Measurements from ENCODE around the gene BFSP1.

Gene BFSP1

DNA sequence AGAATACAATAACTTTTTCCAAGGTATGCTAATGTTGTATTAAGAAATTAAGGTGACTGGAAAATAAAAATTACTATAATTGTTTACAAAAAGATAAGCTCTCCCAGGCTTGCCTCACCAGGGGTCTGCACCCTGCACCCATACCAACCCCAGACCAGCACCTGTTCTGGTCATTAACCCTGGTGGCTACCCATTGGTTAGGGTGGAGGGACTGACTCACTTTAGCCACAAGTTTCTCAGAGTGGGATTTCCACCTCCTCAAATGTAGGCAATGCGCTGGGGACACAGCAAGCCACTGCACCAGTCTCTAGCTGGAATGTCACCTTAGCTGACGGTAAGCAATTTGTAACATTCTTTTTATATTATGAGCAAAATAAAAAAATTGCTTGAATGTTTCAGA is 83.1 kb downstream of the BFSP1 start:
- H3K4me2 ChIP-seq (ENCODE audit: low read length) = no peak overlapping the region
- H2AK5ac ChIP-seq (ENCODE audit: low read length) = no peak overlapping the region
- H3K27ac ChIP-seq (ENCODE audit: low read depth, low read length) = no peak overlapping the region
- H3K4me3 ChIP-seq (ENCODE audit: low read depth, low read length) = no peak overlapping the region
- H3K18ac ChIP-seq (ENCODE audit: low read length) = no peak overlapping the region
- H3K23ac ChIP-seq (ENCODE audit: low read length) = no peak overlapping the region
- H3K79me2 ChIP-seq (ENCODE audit: control insufficient read depth, insufficient read depth, low read length, poor library complexity) = no peaks in the 10 kb centered on the region
- no peak overlapping the region for H4K91ac ChIP-seq (ENCODE audit: low read depth, low read length)
- H3K27me3 ChIP-seq (ENCODE audit: insufficient read depth, low read length) = no peaks in the 10 kb centered on the region
- H3K4ac ChIP-seq (ENCODE audit: low read depth, low read length) = no peak overlapping the region
- H2AFZ ChIP-seq (ENCODE audit: insufficient read depth, low read length, poor library complexity) = no peak overlapping the region
- H2BK5ac ChIP-seq (ENCODE audit: low read depth, low read length, poor library complexity) = no peak overlapping the region
- H3K4me1 ChIP-seq (ENCODE audit: control insufficient read depth in 1 of 2, insufficient read depth in 2 of 2, low read length in 2 of 2) = no peaks in the 10 kb centered on the region
- no peak overlapping the region for H2BK12ac ChIP-seq (ENCODE audit: low read length)
- peaks cover 2% of the 10 kb centered on the region for H3K9me3 ChIP-seq (ENCODE audit: insufficient read depth, low read depth, low read length)
- no peak overlapping the region for H2BK120ac ChIP-seq (ENCODE audit: insufficient read depth, low read length, poor library complexity)
- H3K36me3 ChIP-seq (ENCODE audit: control insufficient read depth in 1 of 2, insufficient read depth in 2 of 2, low read length in 2 of 2) = no peaks in the 10 kb centered on the region
- H4K12ac ChIP-seq (ENCODE audit: low read depth, low read length) = no peak overlapping the region
- H3K14ac ChIP-seq (ENCODE audit: low read length) = no peak overlapping the region
- no CpG with 5 or more reads among the region's 2 CpGs for WGBS (ENCODE audit: extremely low coverage, insufficient coverage, insufficient read length)
- no peak overlapping the region for H4K8ac ChIP-seq (ENCODE audit: low read depth, low read length)
- no peaks in the 10 kb centered on the region for H3K79me1 ChIP-seq (ENCODE audit: low read length)
- DNase-seq = no peak
- H3K9ac ChIP-seq (ENCODE audit: low read length) = no peak overlapping the region

- Histone ChIP-seq H3K4me3 (ENCODE audit: low read depth, low read length) (no peak overlapping the region), H3K9me3 (ENCODE audit: insufficient read depth, low read depth, low read length) (peaks cover 2% of the 10 kb centered on the region), H2BK5ac (ENCODE audit: low read depth, low read length, poor library complexity) (no peak overlapping the region), H3K27ac (ENCODE audit: low read depth, low read length) (no peak overlapping the region), H3K4me1 (ENCODE audit: control insufficient read depth in 1 of 2, insufficient read depth in 2 of 2, low read length in 2 of 2) (no peaks in the 10 kb centered on the region), H4K91ac (ENCODE audit: low read depth, low read length) (no peak overlapping the region), H3K79me1 (ENCODE audit: low read length) (no peaks in the 10 kb centered on the region), H3K4me2 (ENCODE audit: low read length) (no peak overlapping the region), H3K36me3 (ENCODE audit: control insufficient read depth in 1 of 2, insufficient read depth in 2 of 2, low read length in 2 of 2) (no peaks in the 10 kb centered on the region), H2BK120ac (ENCODE audit: insufficient read depth, low read length, poor library complexity) (no peak overlapping the region), H2AK5ac (ENCODE audit: low read length) (no peak overlapping the region), H3K23ac (ENCODE audit: low read length) (no peak overlapping the region), H2AFZ (ENCODE audit: insufficient read depth, low read length, poor library complexity) (no peak overlapping the region), H3K79me2 (ENCODE audit: control insufficient read depth, insufficient read depth, low read length, poor library complexity) (no peaks in the 10 kb centered on the region), H3K18ac (ENCODE audit: low read length) (no peak overlapping the region), H3K27me3 (ENCODE audit: insufficient read depth, low read length) (no peaks in the 10 kb centered on the region), H2BK12ac (ENCODE audit: low read length) (no peak overlapping the region), H3K4ac (ENCODE audit: low read depth, low read length) (no peak overlapping the region), H4K12ac (ENCODE audit: low read depth, low read length) (no peak overlapping the region), H3K14ac (ENCODE audit: low read length) (no peak overlapping the region), H3K9ac (ENCODE audit: low read length) (no peak overlapping the region), H4K8ac (ENCODE audit: low read depth, low read length) (no peak overlapping the region)
- no CpG with 5 or more reads among the region's 5 CpGs for whole genome bisulfite sequencing (ENCODE audit: extremely low coverage, insufficient coverage, insufficient read length)
- no peak for DNase-seq
Measured at GRCh38 chr20:17446171-17446570, 85.0 kb downstream of the BFSP1 start.

GRCh38 chr20:17445543-17445942 is 85.6 kb downstream of the BFSP1 start:
- no CpG with 5 or more reads among the region's 13 CpGs for WGBS (ENCODE audit: extremely low coverage, insufficient coverage, insufficient read length)

DNA sequence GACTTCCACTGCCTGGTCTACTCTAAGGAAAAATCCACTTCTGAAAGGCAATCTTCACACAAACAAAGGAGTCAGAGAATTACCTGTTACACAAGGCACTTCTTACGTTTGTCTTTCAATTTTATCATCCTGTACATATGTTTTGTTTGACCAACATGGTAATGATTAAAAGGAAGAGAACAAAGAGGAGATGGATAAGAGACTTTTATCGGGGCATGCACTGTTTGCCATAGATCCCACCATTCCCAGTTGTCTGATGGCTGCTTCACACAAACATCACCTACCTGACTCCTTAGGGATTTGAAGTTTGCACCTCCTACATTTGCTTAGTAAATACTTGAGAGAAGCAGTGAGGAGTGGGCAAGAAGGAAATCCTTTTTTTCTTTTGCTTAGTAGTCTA is 87.1 kb downstream of the BFSP1 start:
- no peaks in the 10 kb centered on the region for H3K79me1 ChIP-seq (ENCODE audit: low read length)
- no peak overlapping the region for H3K14ac ChIP-seq (ENCODE audit: low read length)
- H3K9me3 ChIP-seq (ENCODE audit: insufficient read depth, low read depth, low read length) = peaks cover 2% of the 10 kb centered on the region
- H4K12ac ChIP-seq (ENCODE audit: low read depth, low read length) = no peak overlapping the region
- WGBS (ENCODE audit: extremely low coverage, insufficient coverage, insufficient read length) = no CpG with 5 or more reads among the region's 2 CpGs
- H4K8ac ChIP-seq (ENCODE audit: low read depth, low read length) = no peak overlapping the region
- no peak overlapping the region for H2AFZ ChIP-seq (ENCODE audit: insufficient read depth, low read length, poor library complexity)
- H3K27ac ChIP-seq (ENCODE audit: low read depth, low read length) = no peak overlapping the region
- no peak for DNase-seq
- H3K23ac ChIP-seq (ENCODE audit: low read length) = no peak overlapping the region
- H2BK12ac ChIP-seq (ENCODE audit: low read length) = no peak overlapping the region
- H3K4me1 ChIP-seq (ENCODE audit: control insufficient read depth in 1 of 2, insufficient read depth in 2 of 2, low read length in 2 of 2) = no peaks in the 10 kb centered on the region
- H3K4ac ChIP-seq (ENCODE audit: low read depth, low read length) = no peak overlapping the region
- no peak overlapping the region for H2BK120ac ChIP-seq (ENCODE audit: insufficient read depth, low read length, poor library complexity)
- no peaks in the 10 kb centered on the region for H3K79me2 ChIP-seq (ENCODE audit: control insufficient read depth, insufficient read depth, low read length, poor library complexity)
- H3K36me3 ChIP-seq (ENCODE audit: control insufficient read depth in 1 of 2, insufficient read depth in 2 of 2, low read length in 2 of 2) = no peaks in the 10 kb centered on the region
- no peak overlapping the region for H3K4me3 ChIP-seq (ENCODE audit: low read depth, low read length)
- no peak overlapping the region for H2BK5ac ChIP-seq (ENCODE audit: low read depth, low read length, poor library complexity)
- no peak overlapping the region for H3K18ac ChIP-seq (ENCODE audit: low read length)
- H3K4me2 ChIP-seq (ENCODE audit: low read length) = no peak overlapping the region
- H3K27me3 ChIP-seq (ENCODE audit: insufficient read depth, low read length) = no peaks in the 10 kb centered on the region
- H2AK5ac ChIP-seq (ENCODE audit: low read length) = no peak overlapping the region
- no peak overlapping the region for H4K91ac ChIP-seq (ENCODE audit: low read depth, low read length)
- H3K9ac ChIP-seq (ENCODE audit: low read length) = no peak overlapping the region

More at GRCh38 chr20:17445543-17445942, 85.6 kb downstream of the BFSP1 start:
- H3K79me2 ChIP-seq (ENCODE audit: control insufficient read depth, insufficient read depth, low read length, poor library complexity) = no peaks in the 10 kb centered on the region
- no peak overlapping the region for H4K8ac ChIP-seq (ENCODE audit: low read depth, low read length)
- H3K23ac ChIP-seq (ENCODE audit: low read length) = no peak overlapping the region
- H2BK12ac ChIP-seq (ENCODE audit: low read length) = no peak overlapping the region
- H3K4me2 ChIP-seq (ENCODE audit: low read length) = no peak overlapping the region
- no peak overlapping the region for H3K27ac ChIP-seq (ENCODE audit: low read depth, low read length)
- peaks cover 2% of the 10 kb centered on the region for H3K9me3 ChIP-seq (ENCODE audit: insufficient read depth, low read depth, low read length)
- DNase-seq = no peak
- H2AFZ ChIP-seq (ENCODE audit: insufficient read depth, low read length, poor library complexity) = no peak overlapping the region
- no peak overlapping the region for H3K4me3 ChIP-seq (ENCODE audit: low read depth, low read length)
- no peak overlapping the region for H3K18ac ChIP-seq (ENCODE audit: low read length)
- H3K36me3 ChIP-seq (ENCODE audit: control insufficient read depth in 1 of 2, insufficient read depth in 2 of 2, low read length in 2 of 2) = no peaks in the 10 kb centered on the region
- H3K79me1 ChIP-seq (ENCODE audit: low read length) = no peaks in the 10 kb centered on the region
- no peaks in the 10 kb centered on the region for H3K4me1 ChIP-seq (ENCODE audit: control insufficient read depth in 1 of 2, insufficient read depth in 2 of 2, low read length in 2 of 2)
- H2AK5ac ChIP-seq (ENCODE audit: low read length) = no peak overlapping the region
- H4K91ac ChIP-seq (ENCODE audit: low read depth, low read length) = no peak overlapping the region
- H2BK120ac ChIP-seq (ENCODE audit: insufficient read depth, low read length, poor library complexity) = no peak overlapping the region
- H3K27me3 ChIP-seq (ENCODE audit: insufficient read depth, low read length) = no peaks in the 10 kb centered on the region
- no peak overlapping the region for H4K12ac ChIP-seq (ENCODE audit: low read depth, low read length)
- H3K4ac ChIP-seq (ENCODE audit: low read depth, low read length) = no peak overlapping the region
- no peak overlapping the region for H3K14ac ChIP-seq (ENCODE audit: low read length)
- no peak overlapping the region for H3K9ac ChIP-seq (ENCODE audit: low read length)
- H2BK5ac ChIP-seq (ENCODE audit: low read depth, low read length, poor library complexity) = no peak overlapping the region
